ENCODE data around the gene MOB3A. TPM values are rescaled to one million over a fixed set of nuclear protein-coding genes. Genes with fewer than 3 reads are reported as not detected.

MOB3A gene
- total and polyA plus RNA-seq, 2 of the 8 experiments (the other 6 are each of a cell fraction or from before 2014, with no cell fraction given), result 9.2 to 9.6 TPM

- peaks cover 5 to 34% of the 10 kb centered on the region in 2 experiments for H4K20me1 ChIP-seq (replicated peaks in 1 of 2; ENCODE audit: control insufficient read depth in 1 of 2, insufficient read depth in 2 of 2, low read length in 2 of 2)
- H3K79me2 ChIP-seq (ENCODE audit: control insufficient read depth in 1 of 2, insufficient read depth in 2 of 2, low read length in 2 of 2), result peaks cover 0 to 5% of the 10 kb centered on the region in 2 experiments; a peak in 1 of 4 replicates
- ChIA-PET POLR2A (ENCODE audit: partially characterized antibody) (interaction anchor here (0.6 to 27.5 kb wide), 9 partner anchors 9 to 207 kb away, joined by 3 to 524 read pairs (median 3); partner anchors contain the start of genes ADAT3, MKNK2 and SCAMP4), CTCF (ENCODE audit: partially characterized antibody) (interaction anchor here (0.5 to 2.7 kb wide), 5 partner anchors 10 to 105 kb away, joined by 3 to 13 read pairs (median 4); partner anchors contain the start of gene MKNK2)
- H3K4me1 ChIP-seq (replicated peaks in 1 of 4; ENCODE audit: control insufficient read depth in 3 of 4, insufficient read depth in 4 of 4, low read length in 3 of 4), result peaks cover 0 to 19% (median 14%) of the 10 kb centered on the region in 4 experiments; a peak in 5 of 7 replicates
- peak overlapping the region; percentile 96 for H3K4ac ChIP-seq (replicated peaks; ENCODE audit: insufficient read length, low read depth, low read length)
- 0 out of 2 replicates have a peak overlapping the region, but pooled peaks have one; percentile 72 for H2BK15ac ChIP-seq (ENCODE audit: low read length)
- no peak overlapping the region for H2AFZ ChIP-seq (ENCODE audit: low read length)
- peak overlapping the region; percentile 97 for H4K8ac ChIP-seq (ENCODE audit: extremely low read depth, insufficient read depth, low read length)
- no peaks in the 10 kb centered on the region for H3K23me2 ChIP-seq (ENCODE audit: low read depth, low read length)
- peak overlapping the region; percentile 81 for H4K5ac ChIP-seq (ENCODE audit: insufficient read length, low read depth, low read length)
- FAIRE-seq (no peak), DNase-seq (ENCODE audit: low read depth in 1 of 2, low spot score in 2 of 2) (peak; percentile 80 to 97)
- peak overlapping the region; percentile 92 for H2BK5ac ChIP-seq (ENCODE audit: low read depth, low read length)
- H4K91ac ChIP-seq (replicated peaks; ENCODE audit: insufficient read length, low read length), result peak overlapping the region; percentile 91
- peak overlapping the region; percentile 73 for H3K56ac ChIP-seq (replicated peaks; ENCODE audit: insufficient read length, low read depth, low read length)
- H3K14ac ChIP-seq (ENCODE audit: insufficient read length), result no peak overlapping the region
- no peaks in the 10 kb centered on the region for H3K9me3 ChIP-seq (ENCODE audit: insufficient read depth in 2 of 2, low read depth in 1 of 2, low read length in 1 of 2)
- no peak overlapping the region for H3K23ac ChIP-seq (ENCODE audit: insufficient read length)
- H2BK12ac ChIP-seq (ENCODE audit: low read depth, low read length), result peak overlapping the region; percentile 87
- peak overlapping the region; percentile 94 for H3K27ac ChIP-seq (ENCODE audit: low read depth, low read length)
- no peak overlapping the region for H2BK20ac ChIP-seq (ENCODE audit: low read length)
- H2BK120ac ChIP-seq (replicated peaks; ENCODE audit: low read depth, low read length), result peak overlapping the region; percentile 3
- H3K4me2 ChIP-seq (ENCODE audit: insufficient read depth in 1 of 2, low read depth in 2 of 2, low read length in 2 of 2), result peak overlapping the region; percentile 29 to 72; a peak in 3 of 4 replicates
- H3K4me3 ChIP-seq (ENCODE audit: extremely low read depth in 1 of 4, insufficient read depth in 2 of 4, low read depth in 3 of 4, low read length in 4 of 4), result peak overlapping the region; percentile 2 to 50 (median 12); a peak in 5 of 8 replicates
- 27% methylated on average over 34 of the region's 77 CpGs; no CpG with 5 or more reads in 1 of the 2 experiments for WGBS, 2 experiments (ENCODE audit: extremely low coverage in 1 of 2, insufficient coverage in 1 of 2, insufficient read length in 1 of 2, insufficient replicate concordance in 2 of 2, low coverage in 1 of 2, low lambda C conversion rate in 2 of 2, missing lambda C conversion rate in 1 of 2)
- H3K18ac ChIP-seq (ENCODE audit: extremely low read depth, low read length), result peak overlapping the region; percentile 99
- peaks cover 7 to 46% (median 29%) of the 10 kb centered on the region in 4 experiments for H3K36me3 ChIP-seq (ENCODE audit: control insufficient read depth in 2 of 4, insufficient read depth in 4 of 4, low read length in 3 of 4)
- no peaks in the 10 kb centered on the region for H3K27me3 ChIP-seq (replicated peaks in 1 of 4; ENCODE audit: control insufficient read depth in 3 of 4, extremely low read depth in 1 of 4, insufficient read depth in 3 of 4, low read length in 3 of 4)
- peaks cover 7% of the 10 kb centered on the region for H3K79me1 ChIP-seq (ENCODE audit: low read depth, low read length)
- H3K9ac ChIP-seq (replicated peaks in 1 of 4; ENCODE audit: extremely low read depth in 1 of 4, low read depth in 3 of 4, low read length in 3 of 4), result peak overlapping the region in 3 of 4 experiments; percentile 52 to 74 (median 66); a peak in 4 of 7 replicates
- no peak overlapping the region; the same call in 1 of the 2 replicates for H2AK5ac ChIP-seq (ENCODE audit: low read depth, low read length)
- TF ChIP-seq NRF1 (IDR thresholded peaks at IDR 0.05; ENCODE audit: low read depth, low read length) (no peak), ASH2L (IDR thresholded peaks at IDR 0.05; ENCODE audit: low read length) (peak; percentile 66), E2F6 (IDR thresholded peaks at IDR 0.05) (no peak), CTBP2 (IDR thresholded peaks at IDR 0.05; ENCODE audit: borderline replicate concordance, insufficient read depth, insufficient read length, low read length) (no peak)
These were observed 54.2 kb downstream of the MOB3A start for GRCh38 chr19:2041683-2042484.

Data from H1 (cell line).